ENCODE measurements around the gene TOP3B. TPM values are rescaled to one million over a fixed set of nuclear protein-coding genes. Genes with fewer than 3 reads are reported as not detected.

Gene TOP3B
- total RNA-seq, 4 donors from 2014 or later: 44.9 to 94.6 (median 65.4) TPM

DNA sequence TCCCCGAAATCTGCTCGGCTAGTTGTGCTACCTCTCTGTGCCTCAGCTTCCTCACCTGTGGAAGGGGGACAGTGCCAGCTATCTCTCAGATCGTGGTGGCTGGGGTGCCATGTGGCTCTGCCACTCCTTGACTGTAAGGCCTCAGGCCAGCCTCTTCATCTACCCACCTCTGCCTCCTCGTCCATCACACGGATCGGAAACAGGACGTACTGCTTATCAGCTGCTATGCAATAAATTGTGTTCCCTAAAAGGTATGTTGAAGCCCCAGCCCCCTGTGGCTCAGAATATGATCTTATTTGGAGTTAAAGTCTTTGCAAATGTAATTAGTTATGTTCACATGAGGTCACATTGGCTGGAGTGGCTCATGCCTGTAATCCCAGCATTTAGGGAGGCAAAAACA lies 37.7 kb downstream of the TOP3B start:
- WGBS, 2 donors (ENCODE audit: low coverage in 1 of 2): 87% methylated on average over 7 of the region's 7 CpGs; no CpG with 5 or more reads in 1 of the 2 donors
- TF ChIP-seq POLR2A (IDR thresholded peaks at IDR 0.05): no peak
- TF ChIP-seq, protein P1, sequence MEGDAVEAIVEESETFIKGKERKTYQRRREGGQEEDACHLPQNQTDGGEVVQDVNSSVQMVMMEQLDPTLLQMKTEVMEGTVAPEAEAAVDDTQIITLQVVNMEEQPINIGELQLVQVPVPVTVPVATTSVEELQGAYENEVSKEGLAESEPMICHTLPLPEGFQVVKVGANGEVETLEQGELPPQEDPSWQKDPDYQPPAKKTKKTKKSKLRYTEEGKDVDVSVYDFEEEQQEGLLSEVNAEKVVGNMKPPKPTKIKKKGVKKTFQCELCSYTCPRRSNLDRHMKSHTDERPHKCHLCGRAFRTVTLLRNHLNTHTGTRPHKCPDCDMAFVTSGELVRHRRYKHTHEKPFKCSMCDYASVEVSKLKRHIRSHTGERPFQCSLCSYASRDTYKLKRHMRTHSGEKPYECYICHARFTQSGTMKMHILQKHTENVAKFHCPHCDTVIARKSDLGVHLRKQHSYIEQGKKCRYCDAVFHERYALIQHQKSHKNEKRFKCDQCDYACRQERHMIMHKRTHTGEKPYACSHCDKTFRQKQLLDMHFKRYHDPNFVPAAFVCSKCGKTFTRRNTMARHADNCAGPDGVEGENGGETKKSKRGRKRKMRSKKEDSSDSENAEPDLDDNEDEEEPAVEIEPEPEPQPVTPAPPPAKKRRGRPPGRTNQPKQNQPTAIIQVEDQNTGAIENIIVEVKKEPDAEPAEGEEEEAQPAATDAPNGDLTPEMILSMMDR (IDR thresholded peaks at IDR 0.05): no peak
- TF ChIP-seq EP300 (IDR thresholded peaks at IDR 0.05; ENCODE audit: low read depth): no peak
- no peak for TF ChIP-seq POLR2AphosphoS5 (IDR thresholded peaks at IDR 0.05)
- Histone ChIP-seq H3K27me3 (no peaks in the 10 kb centered on the region), H3K9me3 (no peaks in the 10 kb centered on the region), H3K4me1 (peaks cover 10 to 44% (median 14%) of the 10 kb centered on the region in 4 donors), H3K36me3 (no peaks in the 10 kb centered on the region), H3K4me3 (no peak overlapping the region), H3K27ac (peak overlapping the region in 1 of 4 donors; percentile 97)
- no peak for DNase-seq
- in situ Hi-C loops (cut with MboI; ENCODE audit: low pct_ligation_motif_present in 1 of 4, low pct_unique_long_range_greater_than_20kb in 1 of 4, low sequenced_read_pairs in 3 of 4): loop anchor here in 2 of 4 donors (10.0 to 25.0 kb wide), 2 partner anchors 230 to 233 kb away; no protein-coding TSS in a partner anchor
- intact Hi-C loops (cut with DNase I; ENCODE audit: low total_unique reads): loop anchor here (5.0 kb wide), 1 partner anchor 238 kb away; no protein-coding TSS in a partner anchor

DNA sequence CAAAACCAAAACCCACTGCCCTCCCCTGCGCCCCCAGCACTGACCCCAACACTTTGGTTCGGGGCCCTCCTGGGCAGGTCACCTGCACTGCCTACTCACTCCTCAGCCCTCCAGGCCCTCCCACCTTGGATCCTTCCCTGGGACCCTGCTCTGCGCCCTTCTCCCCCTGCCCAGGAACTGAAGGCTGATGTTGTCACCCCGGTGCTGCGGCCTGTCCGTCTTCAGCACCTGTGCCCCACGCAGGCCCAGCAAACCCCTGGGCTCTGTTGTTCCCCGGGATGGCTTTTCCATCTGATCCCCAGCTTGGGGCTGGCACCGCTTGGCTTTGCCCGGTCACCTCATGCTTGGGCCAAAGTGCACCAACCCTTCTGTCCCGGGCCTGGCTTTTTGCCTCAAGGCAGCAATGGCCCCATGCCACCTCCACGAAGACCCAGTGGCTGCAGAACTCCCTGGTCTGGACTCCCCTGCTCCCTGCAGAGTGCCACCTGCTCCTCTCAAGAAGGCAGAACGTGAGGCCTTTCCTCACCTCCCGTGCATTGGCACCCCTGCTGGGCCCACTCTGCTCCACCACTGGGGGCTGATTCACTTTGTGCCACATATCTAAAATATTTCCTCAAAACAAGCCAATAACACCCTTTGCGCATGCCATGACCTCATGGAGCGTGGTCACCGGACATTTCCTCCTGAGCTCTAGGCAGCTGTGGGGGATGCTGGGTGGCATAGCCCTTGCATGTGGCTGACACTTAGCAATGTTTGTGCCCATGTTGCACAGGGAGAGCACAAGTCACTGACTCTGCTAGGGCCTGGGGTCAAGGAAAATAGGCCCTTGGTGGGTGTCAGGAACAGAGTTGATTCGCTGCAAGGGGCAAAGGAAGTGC lies 38.8 kb downstream of the TOP3B start:
- peaks cover 12 to 53% (median 21%) of the 10 kb centered on the region in 4 donors for H3K4me1 ChIP-seq
- in situ Hi-C loops (cut with MboI; ENCODE audit: low pct_ligation_motif_present in 1 of 4, low pct_unique_long_range_greater_than_20kb in 1 of 4, low sequenced_read_pairs in 3 of 4) (loop anchor here in 2 of 4 donors (10.0 to 25.0 kb wide), 2 partner anchors 229 to 232 kb away; no protein-coding TSS in a partner anchor), intact Hi-C loops (cut with DNase I; ENCODE audit: low total_unique reads) (no loop called here)
- DNase-seq: no peak
- H3K27ac ChIP-seq: peak overlapping the region; percentile 91 to 97 (median 94)
- 93% methylated on average over 18 of the region's 18 CpGs; no CpG with 5 or more reads in 1 of the 2 donors for WGBS, 2 donors (ENCODE audit: low coverage in 1 of 2)
- no peaks in the 10 kb centered on the region for H3K27me3 ChIP-seq
- H3K36me3 ChIP-seq: no peaks in the 10 kb centered on the region
- no peak overlapping the region for H3K4me3 ChIP-seq
- H3K9me3 ChIP-seq: no peaks in the 10 kb centered on the region
- TF ChIP-seq POLR2AphosphoS5 (IDR thresholded peaks at IDR 0.05): no peak
- TF ChIP-seq, protein P1 (IDR thresholded peaks at IDR 0.05): no peak
- no peak for TF ChIP-seq EP300 (IDR thresholded peaks at IDR 0.05; ENCODE audit: low read depth)
- no peak for TF ChIP-seq POLR2A (IDR thresholded peaks at IDR 0.05)

DNA sequence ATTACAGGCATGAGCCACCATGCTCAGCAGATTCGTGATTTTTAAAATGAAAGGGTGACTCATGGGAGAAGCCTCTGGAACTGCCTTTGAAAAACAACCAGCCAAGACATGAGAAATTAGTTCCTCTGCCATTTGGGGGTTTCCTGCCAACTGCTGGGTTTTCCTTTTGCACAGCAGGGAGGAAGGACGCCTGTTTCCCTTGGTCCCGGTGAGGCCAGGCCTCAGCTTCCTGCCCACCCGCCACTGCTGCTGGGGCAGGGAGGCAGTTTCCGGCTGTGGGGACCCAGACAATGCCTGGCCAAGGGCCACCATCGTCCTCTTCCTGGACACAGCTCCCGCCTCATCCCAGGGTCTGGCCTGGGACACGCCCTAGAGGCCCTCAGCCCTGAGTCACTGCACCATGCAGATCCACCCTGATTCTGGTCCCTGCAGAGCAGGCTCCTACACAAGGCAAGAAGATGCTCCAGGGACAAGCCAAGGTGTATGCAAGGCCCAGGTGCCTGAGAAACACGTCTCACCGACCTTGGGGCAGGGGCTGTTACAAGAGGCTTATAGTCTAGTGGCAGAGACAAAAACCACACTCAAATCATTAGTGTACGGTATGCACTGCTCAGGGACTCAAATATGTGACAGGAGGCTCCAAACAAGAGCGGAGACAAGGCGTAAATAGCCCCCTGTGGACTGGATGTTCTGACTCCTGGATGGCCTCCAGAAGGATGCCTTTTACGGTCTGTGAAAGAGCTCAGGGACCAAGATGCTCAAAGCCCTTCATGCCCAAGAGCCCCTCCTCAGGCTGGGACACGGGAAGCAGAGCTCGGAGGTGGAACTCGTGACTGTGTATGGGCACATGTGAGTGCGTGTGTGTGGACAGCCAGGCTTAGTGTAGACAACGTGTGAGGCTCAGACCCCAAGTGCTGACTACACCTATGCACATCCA lies 39.9 kb downstream of the TOP3B start:
- Histone ChIP-seq H3K4me1 (peaks cover 13 to 55% (median 26%) of the 10 kb centered on the region in 4 donors), H3K9me3 (no peaks in the 10 kb centered on the region), H3K36me3 (no peaks in the 10 kb centered on the region), H3K27ac (peak overlapping the region; percentile 91 to 97 (median 94)), H3K27me3 (no peaks in the 10 kb centered on the region), H3K4me3 (no peak overlapping the region)
- 59 to 70% methylated on average over 5 to 19 of the region's 19 CpGs for WGBS, 2 donors (ENCODE audit: low coverage in 1 of 2)
- TF ChIP-seq POLR2AphosphoS5 (IDR thresholded peaks at IDR 0.05) (peak; percentile 7 to 50 (median 39)), POLR2A (IDR thresholded peaks at IDR 0.05) (no peak)
- TF ChIP-seq, protein P1 (IDR thresholded peaks at IDR 0.05): no peak
- intact Hi-C loops (cut with DNase I; ENCODE audit: low total_unique reads): no loop called here
- in situ Hi-C loops (cut with MboI; ENCODE audit: low pct_ligation_motif_present in 1 of 4, low pct_unique_long_range_greater_than_20kb in 1 of 4, low sequenced_read_pairs in 3 of 4): loop anchor here in 2 of 4 donors (10.0 to 25.0 kb wide), 2 partner anchors 228 to 230 kb away; no protein-coding TSS in a partner anchor
- peak; percentile 52 for DNase-seq

Measured in transverse colon (tissue), 4 donors.